Brain pericyte (primary cell): ENCODE data around the gene MINDY1.

Experiments
- DNase-seq: peaks from one replicate; pipeline ENCODE4 v3.0.0-alpha.2; 2012; ENCODE audit warnings: low read depth, low spot score

Gene MINDY1

GRCh38 chr1:151012684-151013471 is 6.2 kb upstream of the MINDY1 start:
- DNase-seq, result no peak

- no peak for DNase-seq
Measured at GRCh38 chr1:151011154-151011850, 4.6 kb upstream of the MINDY1 start.

GRCh38 chr1:151010346-151010726 is 3.6 kb upstream of the MINDY1 start:
- DNase-seq, result no peak

- no peak for DNase-seq
Measured at GRCh38 chr1:151009674-151010345, 3.1 kb upstream of the MINDY1 start.

- DNase-seq, result no peak
Measured at GRCh38 chr1:151009206-151009587, 2.5 kb upstream of the MINDY1 start.

GRCh38 chr1:151008244-151009205 is 1.8 kb upstream of the MINDY1 start, which contains the start of gene PRUNE1:
PRUNE1 (plus strand) TSS chr1:151008449; CDS start chr1:151008633, 184 bp downstream.
- peak; percentile 77 for DNase-seq

- DNase-seq, result no peak
Measured at GRCh38 chr1:151007853-151008243, 1.1 kb upstream of the MINDY1 start.

- no peak for DNase-seq
Measured at GRCh38 chr1:151005729-151006319, 878 bp downstream of the MINDY1 start.

GRCh38 chr1:151003180-151003579 is 3.5 kb downstream of the MINDY1 start:
- DNase-seq, result no peak

- DNase-seq, result no peak
Measured at GRCh38 chr1:151002611-151003010, 4.1 kb downstream of the MINDY1 start.

- no peak for DNase-seq
Measured at GRCh38 chr1:151002051-151002450, 4.7 kb downstream of the MINDY1 start.

GRCh38 chr1:151001602-151002001 is 5.1 kb downstream of the MINDY1 start:
- no peak for DNase-seq

GRCh38 chr1:151000408-151000807 is 6.3 kb downstream of the MINDY1 start:
- DNase-seq, result no peak

GRCh38 chr1:150999926-151000325 is 6.8 kb downstream of the MINDY1 start:
- DNase-seq, result no peak

- DNase-seq, result no peak
Measured at GRCh38 chr1:150999051-150999674, 7.5 kb downstream of the MINDY1 start.

GRCh38 chr1:150997949-150998348 is 8.8 kb downstream of the MINDY1 start:
- DNase-seq, result no peak

- no peak for DNase-seq
Measured at GRCh38 chr1:150997126-150997872, 9.4 kb downstream of the MINDY1 start.

GRCh38 chr1:150995896-150996295 is 10.8 kb downstream of the MINDY1 start:
- DNase-seq, result no peak

GRCh38 chr1:150995460-150995859 is 11.2 kb downstream of the MINDY1 start:
- DNase-seq, result no peak

- DNase-seq, result no peak
Measured at GRCh38 chr1:150994248-150994647, 12.5 kb downstream of the MINDY1 start.
